Mesendoderm (in vitro differentiated cells): ENCODE data around the gene BMI1.
A peak's percentile ranks its signal among the peaks of the same experiment; 100 is the strongest.

Experiments
- DNase-seq: peaks from one replicate; pipeline ENCODE4 v3.0.0; 2013
- H2AK5ac ChIP-seq: 2 replicates; pipeline ENCODE4 v1.6.1; 2013; ENCODE audit warnings: low read length, inconsistent platforms
- H2BK120ac ChIP-seq: 2 replicates; pipeline ENCODE4 v1.6.1; 2013; ENCODE audit warnings: low read depth, mild to moderate bottlenecking, low read length, moderate library complexity, mixed read lengths
- H2BK15ac ChIP-seq: replicated peaks from 2 replicates; pipeline ENCODE4 v1.6.1; 2013; ENCODE audit warnings: low read depth, mild to moderate bottlenecking, moderate library complexity
- H2BK5ac ChIP-seq: 2 replicates; pipeline ENCODE4 v1.6.1; 2013; ENCODE audit warnings: low read length, inconsistent platforms
- H3K18ac ChIP-seq: 2 replicates; pipeline ENCODE4 v1.6.1; 2013; ENCODE audit warnings: mild to moderate bottlenecking, low read length, mixed read lengths
- H3K23ac ChIP-seq: one replicate; pipeline ENCODE4 v1.6.1; 2013; ENCODE audit warnings: low read length
- H3K27ac ChIP-seq: 2 replicates; pipeline ENCODE4 v1.5.1; 2013; ENCODE audit warnings: low read depth, mild to moderate bottlenecking, inconsistent platforms, low read length, moderate library complexity
- H3K27me3 ChIP-seq: 2 replicates; pipeline ENCODE4 v1.6.1; 2013; ENCODE audit warnings: low read length, control low read depth, mild to moderate bottlenecking, inconsistent platforms; ENCODE audit not compliant: insufficient read depth, poor library complexity
- H3K36me3 ChIP-seq: 2 replicates; pipeline ENCODE4 v1.6.1; 2013; ENCODE audit warnings: low read length, inconsistent platforms; ENCODE audit not compliant: control insufficient read depth, insufficient read depth
- H3K4ac ChIP-seq: one replicate; pipeline ENCODE4 v1.6.1; 2013; ENCODE audit warnings: low read depth, mild to moderate bottlenecking, low read length, moderate library complexity
- H3K4me1 ChIP-seq: 2 replicates; pipeline ENCODE4 v1.6.1; 2013; ENCODE audit warnings: low read depth, low read length, inconsistent platforms; ENCODE audit not compliant: control insufficient read depth
- H3K4me2 ChIP-seq: 2 replicates; pipeline ENCODE4 v1.6.1; 2013; ENCODE audit warnings: low read length
- H3K4me3 ChIP-seq: 2 replicates; pipeline ENCODE4 v1.5.1; 2013; ENCODE audit warnings: mild to moderate bottlenecking, low read length
- H3K56ac ChIP-seq: one replicate; pipeline ENCODE4 v1.6.1; 2013; ENCODE audit warnings: low read length
- H3K79me1 ChIP-seq: 2 replicates; pipeline ENCODE4 v1.6.1; 2013; ENCODE audit warnings: low read length, inconsistent platforms
- H3K79me2 ChIP-seq: 2 replicates; pipeline ENCODE4 v1.6.1; 2013; ENCODE audit warnings: mild to moderate bottlenecking, low read length; ENCODE audit not compliant: control insufficient read depth, insufficient read depth
- H3K9ac ChIP-seq: 2 replicates; pipeline ENCODE4 v1.6.1; 2013; ENCODE audit warnings: low read length, inconsistent platforms
- H4K5ac ChIP-seq: one replicate; pipeline ENCODE4 v1.6.1; 2013; ENCODE audit warnings: low read length
- H4K8ac ChIP-seq: one replicate; pipeline ENCODE4 v1.6.1; 2013; ENCODE audit warnings: low read depth, mild to moderate bottlenecking, control low read depth, low read length, moderate library complexity
- WGBS: extraction: QIAGEN DNeasy Blood & Tissue Kit; methylation state at CpG from one replicate; pipeline ENCODE4 v1.1.7; 2013; ENCODE audit warnings: low lambda C conversion rate, missing lambda C conversion rate; ENCODE audit not compliant: insufficient coverage; ENCODE audit errors: extremely low coverage; 5-methylcytosine and 5-hydroxymethylcytosine counted together

Gene BMI1

DNA sequence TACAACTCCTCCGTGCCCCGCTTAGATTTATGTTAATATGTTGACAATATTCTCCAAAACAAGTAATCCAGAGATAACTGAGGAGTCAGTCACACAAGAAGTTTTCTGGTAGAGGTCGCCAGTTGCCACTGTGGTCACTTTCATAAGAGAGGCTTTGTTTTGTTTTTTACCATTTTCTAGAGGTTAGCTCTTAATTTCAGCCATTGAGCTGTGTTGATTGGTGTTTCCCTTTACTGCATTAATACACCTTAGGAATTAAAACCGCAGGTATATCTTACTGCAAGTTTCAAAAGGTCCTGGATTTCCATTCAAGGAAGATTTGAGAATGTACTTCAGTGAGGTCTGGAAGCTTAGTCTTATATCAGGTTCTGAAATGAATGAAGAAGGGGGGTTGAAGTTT lies 3.5 kb downstream of the BMI1 start:
- Histone ChIP-seq H3K4me2 (no peak overlapping the region), H4K8ac (no peak overlapping the region), H4K5ac (no peak overlapping the region), H2BK5ac (no peak overlapping the region), H3K18ac (no peak overlapping the region), H3K79me1 (no peaks in the 10 kb centered on the region), H3K27me3 (peaks cover 33% of the 10 kb centered on the region), H3K4me3 (no peak overlapping the region), H3K9ac (no peak overlapping the region), H2BK15ac (no peak overlapping the region), H3K56ac (no peak overlapping the region), H2AK5ac (no peak overlapping the region), H3K79me2 (no peaks in the 10 kb centered on the region), H2BK120ac (no peak overlapping the region), H3K27ac (no peak overlapping the region), H3K4ac (no peak overlapping the region), H3K4me1 (peaks cover 5% of the 10 kb centered on the region), H3K23ac (no peak overlapping the region), H3K36me3 (no peaks in the 10 kb centered on the region)
- no CpG with 5 or more reads among the region's 4 CpGs for WGBS
- no peak for DNase-seq

DNA sequence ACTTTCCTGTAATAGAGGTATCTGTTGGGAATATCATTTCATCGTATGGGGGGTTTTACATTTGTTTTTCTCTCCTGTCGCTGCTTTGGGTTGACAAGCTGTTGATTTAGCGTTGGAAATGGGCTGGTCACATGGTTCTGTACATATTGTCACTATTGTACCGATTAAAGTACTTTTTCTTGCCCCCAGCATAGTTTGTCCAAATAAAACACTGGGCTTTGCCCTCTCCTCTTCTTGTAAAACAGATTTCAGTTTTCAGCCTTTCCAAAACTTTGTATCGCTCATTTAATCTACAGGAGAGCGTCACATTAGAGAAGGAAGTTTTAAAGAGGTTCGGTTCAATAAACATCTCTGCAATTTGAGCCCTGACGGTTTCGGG lies 4.0 kb downstream of the BMI1 start:
- no peak overlapping the region for H2AK5ac ChIP-seq
- no peak overlapping the region for H3K4ac ChIP-seq
- peaks cover 28% of the 10 kb centered on the region for H3K27me3 ChIP-seq
- H3K36me3 ChIP-seq: no peaks in the 10 kb centered on the region
- H3K56ac ChIP-seq: peak overlapping the region; percentile 37
- no peak overlapping the region for H3K27ac ChIP-seq
- no CpG with 5 or more reads among the region's 9 CpGs for WGBS
- peak overlapping the region; percentile 30 for H3K9ac ChIP-seq
- H3K18ac ChIP-seq: peak overlapping the region; percentile 83
- H4K8ac ChIP-seq: no peak overlapping the region
- no peak overlapping the region for H2BK5ac ChIP-seq
- no peak overlapping the region for H2BK15ac ChIP-seq
- H3K4me3 ChIP-seq: peak overlapping the region; percentile 20
- no peaks in the 10 kb centered on the region for H3K79me2 ChIP-seq
- no peak overlapping the region for H4K5ac ChIP-seq
- H3K79me1 ChIP-seq: no peaks in the 10 kb centered on the region
- no peak for DNase-seq
- peak overlapping the region; percentile 35 for H3K4me2 ChIP-seq
- no peak overlapping the region for H2BK120ac ChIP-seq
- H3K4me1 ChIP-seq: peaks cover 5% of the 10 kb centered on the region
- no peak overlapping the region for H3K23ac ChIP-seq

DNA sequence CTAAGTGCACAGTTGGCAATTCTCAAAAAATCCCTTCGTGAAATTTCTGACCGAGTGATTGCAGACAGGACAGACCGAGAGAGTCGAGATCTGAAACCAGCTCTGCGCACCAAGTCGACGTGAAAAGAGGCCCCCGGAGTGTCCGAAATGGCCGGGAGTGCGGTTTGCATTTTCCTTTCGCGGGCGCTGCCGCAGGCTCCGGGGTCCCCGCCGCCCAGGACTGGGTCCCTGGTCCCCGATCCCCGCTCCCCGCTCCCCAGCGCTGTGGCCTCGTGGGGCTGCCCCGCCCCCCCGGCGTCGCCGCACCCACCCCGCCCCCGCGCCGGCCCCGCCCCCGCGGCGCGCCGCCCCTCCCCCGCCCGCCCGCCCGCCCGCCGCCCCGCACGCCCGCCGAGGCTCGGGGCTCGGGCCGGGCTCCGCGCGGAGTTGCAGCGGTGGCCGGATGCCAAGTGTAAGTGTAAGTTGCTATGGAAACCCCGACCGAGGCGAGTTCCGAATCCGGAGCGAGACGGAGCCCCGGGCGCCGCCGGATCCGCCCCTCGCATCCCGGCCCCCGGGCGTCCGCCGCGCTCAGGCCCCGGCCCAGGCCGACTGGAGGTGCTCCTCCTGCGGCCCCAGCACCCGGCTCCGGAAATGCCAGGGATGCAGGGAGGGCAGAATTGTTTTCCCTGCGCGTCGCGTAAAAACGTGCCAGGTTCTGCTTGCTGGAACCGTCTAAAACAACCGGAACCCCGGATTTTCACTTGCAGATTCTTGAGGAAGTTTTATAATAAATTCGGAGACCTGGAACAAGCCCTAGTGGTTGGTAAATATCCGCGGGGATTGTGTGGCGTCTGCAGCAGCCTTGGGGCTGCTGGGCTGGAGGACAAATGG lies 4.6 kb downstream of the BMI1 start:
- Histone ChIP-seq H4K5ac (no peak overlapping the region), H2BK120ac (no peak overlapping the region), H3K4ac (peak overlapping the region; percentile 10), H3K27me3 (peaks cover 28% of the 10 kb centered on the region), H2AK5ac (no peak overlapping the region), H3K4me3 (peak overlapping the region; percentile 20), H2BK15ac (no peak overlapping the region), H2BK5ac (no peak overlapping the region), H3K79me1 (no peaks in the 10 kb centered on the region), H3K56ac (peak overlapping the region; percentile 37), H4K8ac (peak overlapping the region; percentile 82), H3K9ac (peak overlapping the region; percentile 43), H3K23ac (no peak overlapping the region), H3K18ac (peak overlapping the region; percentile 83), H3K27ac (peak overlapping the region; percentile 11), H3K79me2 (no peaks in the 10 kb centered on the region), H3K36me3 (no peaks in the 10 kb centered on the region), H3K4me1 (peaks cover 5% of the 10 kb centered on the region), H3K4me2 (peak overlapping the region; percentile 53)
- no CpG with 5 or more reads among the region's 92 CpGs for WGBS
- peak; percentile 88 for DNase-seq

DNA sequence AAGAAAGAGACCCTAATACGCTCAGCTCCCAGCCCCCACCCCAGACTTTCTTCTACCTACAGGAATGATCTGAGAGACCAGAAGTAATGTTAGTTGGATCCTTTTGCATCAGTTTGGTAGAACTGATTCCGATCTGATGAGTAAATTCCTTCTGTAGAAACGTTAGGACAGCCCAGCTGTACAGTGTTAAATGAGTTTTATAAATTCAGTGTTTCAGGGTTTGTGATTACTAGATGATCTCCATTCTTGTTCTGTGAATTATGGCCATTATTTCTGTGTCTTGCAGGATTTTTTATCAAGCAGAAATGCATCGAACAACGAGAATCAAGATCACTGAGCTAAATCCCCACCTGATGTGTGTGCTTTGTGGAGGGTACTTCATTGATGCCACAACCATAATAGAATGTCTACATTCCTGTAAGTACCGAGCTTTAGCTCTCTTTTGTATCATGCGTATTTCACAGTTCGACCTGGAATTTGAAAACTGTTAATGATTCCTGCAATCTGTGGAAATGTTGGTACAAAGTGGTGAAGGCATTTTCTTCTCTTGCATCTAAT lies 5.3 kb downstream of the BMI1 start:
- Histone ChIP-seq H3K79me1 (no peaks in the 10 kb centered on the region), H3K36me3 (no peaks in the 10 kb centered on the region), H4K5ac (no peak overlapping the region), H3K9ac (peak overlapping the region; percentile 43), H2BK5ac (no peak overlapping the region), H3K79me2 (no peaks in the 10 kb centered on the region), H3K4me1 (peaks cover 5% of the 10 kb centered on the region), H3K27ac (no peak overlapping the region), H2AK5ac (no peak overlapping the region), H3K23ac (no peak overlapping the region), H3K27me3 (peaks cover 28% of the 10 kb centered on the region), H3K4ac (no peak overlapping the region), H4K8ac (peak overlapping the region; percentile 82), H3K4me2 (peak overlapping the region; percentile 53), H3K4me3 (no peak overlapping the region), H3K18ac (no peak overlapping the region), H2BK120ac (no peak overlapping the region), H3K56ac (no peak overlapping the region), H2BK15ac (no peak overlapping the region)
- no peak for DNase-seq
- WGBS: no CpG with 5 or more reads among the region's 8 CpGs

DNA sequence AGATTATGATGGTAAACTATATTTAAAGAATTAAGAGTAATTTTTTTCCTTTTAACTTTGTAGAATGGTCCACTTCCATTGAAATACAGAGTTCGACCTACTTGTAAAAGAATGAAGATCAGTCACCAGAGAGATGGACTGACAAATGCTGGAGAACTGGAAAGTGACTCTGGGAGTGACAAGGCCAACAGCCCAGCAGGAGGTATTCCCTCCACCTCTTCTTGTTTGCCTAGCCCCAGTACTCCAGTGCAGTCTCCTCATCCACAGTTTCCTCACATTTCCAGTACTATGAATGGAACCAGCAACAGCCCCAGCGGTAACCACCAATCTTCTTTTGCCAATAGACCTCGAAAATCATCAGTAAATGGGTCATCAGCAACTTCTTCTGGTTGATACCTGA lies 8.3 kb downstream of the BMI1 start:
- Histone ChIP-seq H3K4me3 (no peak overlapping the region), H3K4me1 (peaks cover 3% of the 10 kb centered on the region), H3K56ac (no peak overlapping the region), H2BK120ac (no peak overlapping the region), H3K79me2 (no peaks in the 10 kb centered on the region), H3K18ac (no peak overlapping the region), H2BK5ac (no peak overlapping the region), H3K36me3 (no peaks in the 10 kb centered on the region), H4K8ac (no peak overlapping the region), H3K27ac (no peak overlapping the region), H2BK15ac (no peak overlapping the region), H3K4ac (no peak overlapping the region), H3K23ac (no peak overlapping the region), H3K4me2 (no peak overlapping the region), H4K5ac (no peak overlapping the region), H3K9ac (no peak overlapping the region), H2AK5ac (no peak overlapping the region), H3K27me3 (peaks cover 31% of the 10 kb centered on the region), H3K79me1 (no peaks in the 10 kb centered on the region)
- DNase-seq: no peak
- no CpG with 5 or more reads among the region's 3 CpGs for WGBS
